GM23338 (cell line): Measurements from ENCODE around the gene CAMTA1. TPM values are rescaled to one million over a fixed set of nuclear protein-coding genes. Genes with fewer than 3 reads are reported as not detected.

Experiments
- ATAC-seq: fragments of 200-7000 bp; cut with Tn5 transposase; 3 replicates; pipeline ENCODE4 v1.9.1; 2020
- DNase-seq: peaks from one replicate; pipeline ENCODE4 v3.0.0-alpha.2; 2015; ENCODE audit warnings: low spot score
- H2AFZ ChIP-seq: fragments of 200-600 bp; sonication (generic); 2 replicates; pipeline ENCODE4 v1.8.0; 2016; ENCODE audit warnings: antibody characterized with exemption, mild to moderate bottlenecking, moderate library complexity
- H3F3A ChIP-seq: fragments of 200-600 bp; sonication (generic); replicated peaks from 2 replicates; pipeline ENCODE4 v1.8.0; 2017; ENCODE audit warnings: antibody characterized with exemption, mixed run types, low read depth
- H3K27ac ChIP-seq: fragments of 200-600 bp; sonication (generic); 2 replicates; pipeline ENCODE4 v1.6.1; 2016; ENCODE audit warnings: low read depth
- H3K27me3 ChIP-seq: fragments of 200-600 bp; sonication (generic); 2 replicates; pipeline ENCODE4 v1.8.0; 2016; ENCODE audit warnings: mild to moderate bottlenecking, mixed run types, moderate library complexity; ENCODE audit not compliant: insufficient read depth
- H3K36me3 ChIP-seq: fragments of 200-600 bp; sonication (generic); 2 replicates; pipeline ENCODE4 v1.8.0; 2016; ENCODE audit warnings: mild to moderate bottlenecking; ENCODE audit not compliant: insufficient read depth
- H3K4me1 ChIP-seq: fragments of 200-600 bp; sonication (generic); 2 replicates; pipeline ENCODE4 v1.8.0; 2016; ENCODE audit warnings: mild to moderate bottlenecking, moderate library complexity; ENCODE audit not compliant: insufficient read depth
- H3K4me2 ChIP-seq: fragments of 200-600 bp; sonication (generic); 2 replicates; pipeline ENCODE4 v1.7.1; 2017; ENCODE audit warnings: mixed run types
- H3K4me3 ChIP-seq: fragments of 200-600 bp; sonication (generic); 2 replicates; pipeline ENCODE4 v1.6.1; 2016; ENCODE audit warnings: mixed run types
- H3K79me2 ChIP-seq: fragments of 200-600 bp; sonication (generic); replicated peaks from 2 replicates; pipeline ENCODE4 v1.8.0; 2017; ENCODE audit warnings: mild to moderate bottlenecking; ENCODE audit not compliant: insufficient read depth
- H3K9me2 ChIP-seq: fragments of 200-600 bp; sonication (generic); 2 replicates; pipeline ENCODE4 v1.8.0; 2017; ENCODE audit not compliant: insufficient read depth
- H4K20me1 ChIP-seq: fragments of 200-600 bp; sonication (generic); replicated peaks from 2 replicates; pipeline ENCODE4 v1.8.0; 2017; ENCODE audit warnings: mild to moderate bottlenecking; ENCODE audit not compliant: insufficient read depth
- H3K27ac Mint-ChIP-seq: 2 replicates; pipeline ENCODE4 v1.8.0; 2020; ENCODE audit warnings: inconsistent platforms, mild to moderate bottlenecking, moderate library complexity, mixed read lengths
- H3K27me3 Mint-ChIP-seq: 3 replicates; pipeline ENCODE4 v1.8.0; 2022; ENCODE audit warnings: low read depth, mild to moderate bottlenecking, moderate library complexity, mixed read lengths, inconsistent platforms; ENCODE audit not compliant: insufficient read depth, poor library complexity
- H3K36me3 Mint-ChIP-seq: 3 replicates; pipeline ENCODE4 v1.8.0; 2021; ENCODE audit warnings: low read depth, mild to moderate bottlenecking, inconsistent platforms, moderate library complexity, mixed read lengths
- H3K4me1 Mint-ChIP-seq: 3 replicates; pipeline ENCODE4 v1.8.0; 2020; ENCODE audit warnings: mild to moderate bottlenecking, inconsistent platforms, mixed read lengths
- H3K4me3 Mint-ChIP-seq: 3 replicates; pipeline ENCODE4 v1.8.0; 2021; ENCODE audit warnings: moderate library complexity, mild to moderate bottlenecking, inconsistent platforms, mixed read lengths
- H3K9me3 Mint-ChIP-seq: 3 replicates; pipeline ENCODE4 v1.8.0; 2020; ENCODE audit warnings: moderate library complexity, mild to moderate bottlenecking, inconsistent platforms, mixed read lengths
- CREB1 ChIP-seq: fragments of 250-450 bp; sonication (Bioruptor Pico); IDR thresholded peaks from 2 replicates; pipeline ENCODE4 v1.5.0; 2020; ENCODE audit warnings: low read depth, mild to moderate bottlenecking, moderate library complexity
- CTCF ChIP-seq, 2 experiments: fragments of 200-600 bp in 1 of 2; sonication (generic) in 1 of 2; conservative IDR thresholded peaks; 2 replicates each; pipeline versions ENCODE4 v1.5.1 to v1.6.1; 2016 to 2017; ENCODE audit warnings: antibody characterized with exemption in 2 of 2, low read depth in 2 of 2, mild to moderate bottlenecking in 2 of 2, moderate library complexity in 1 of 2
- ETS1 ChIP-seq: IDR thresholded peaks from 2 replicates; pipeline ENCODE4 v1.6.1; 2016; ENCODE audit warnings: antibody characterized with exemption
- EZH2 ChIP-seq: fragments of 200-600 bp; sonication (generic); IDR thresholded peaks from one replicate; pipeline ENCODE4 v1.8.0; 2017; ENCODE audit warnings: antibody characterized with exemption, mild to moderate bottlenecking, low read depth; ENCODE audit not compliant: unreplicated experiment
- EZH2phosphoT487 ChIP-seq: fragments of 200-600 bp; sonication (generic); IDR thresholded peaks from one replicate; pipeline ENCODE4 v1.8.1; 2018; ENCODE audit warnings: antibody characterized with exemption; ENCODE audit not compliant: unreplicated experiment
- JUNB ChIP-seq: IDR thresholded peaks from one replicate; pipeline ENCODE4 v1.6.1; 2016; ENCODE audit warnings: antibody characterized with exemption; ENCODE audit not compliant: unreplicated experiment
- NANOG ChIP-seq: IDR thresholded peaks from 2 replicates; pipeline ENCODE4 v1.6.1; 2016; ENCODE audit warnings: antibody characterized with exemption, borderline replicate concordance
- POLR2AphosphoS5 ChIP-seq: IDR thresholded peaks from 2 replicates; pipeline ENCODE4 v1.6.1; 2016; ENCODE audit warnings: antibody characterized with exemption, low read depth
- REST ChIP-seq: IDR thresholded peaks from one replicate; pipeline ENCODE4 v1.6.1; 2018; ENCODE audit warnings: antibody characterized with exemption; ENCODE audit not compliant: unreplicated experiment
- STAT1 ChIP-seq: IDR thresholded peaks from one replicate; pipeline ENCODE4 v1.6.1; 2016; ENCODE audit warnings: antibody characterized with exemption; ENCODE audit not compliant: unreplicated experiment
- ZNF462 ChIP-seq: fragments of 250-450 bp; sonication (Bioruptor Pico); IDR thresholded peaks from 2 replicates; pipeline ENCODE4 v1.5.0; 2020; ENCODE audit warnings: mild to moderate bottlenecking, moderate library complexity
- polyA plus RNA-seq: library from polyadenylated mRNA; unstranded; fragments of >200 nt; fragmentation: Nextera tagmentation; extraction: Ambion mirVana; gene quantifications from 2 replicates; pipeline ENCODE4 v1.2.1, GENCODE V29; 2016
- total RNA-seq: library from RNA; depleted of rRNA; stranded (reverse); fragments of >200 nt; shearing (Covaris generic); gene quantifications from 2 replicates; pipeline ENCODE4 v1.2.3, GENCODE V29; 2014

CAMTA1 gene
- total and polyA plus RNA-seq, 2 experiments from 2014 or later = 115 to 519 TPM

GRCh38 chr1:7642418-7642704 is 857.1 kb downstream of the CAMTA1 start (continued):
- TF ChIP-seq ZNF462 (CRISPR knock-in tag) = no peak
- TF ChIP-seq STAT1 = no peak
- no peak for TF ChIP-seq CREB1 (CRISPR knock-in tag)
- TF ChIP-seq POLR2AphosphoS5 = no peak
- no peak for TF ChIP-seq CTCF (conservative IDR thresholded peaks at IDR 0.05; ENCODE audit: low read depth in 2 of 2)
- no peak for TF ChIP-seq EZH2phosphoT487

GRCh38 chr1:7642781-7643529 is 857.7 kb downstream of the CAMTA1 start:
- Histone ChIP-seq H3K27ac (no peak overlapping the region), H3F3A (no peaks in the 10 kb centered on the region), H2AFZ (no peak overlapping the region), H3K27me3 (no peaks in the 10 kb centered on the region), H3K79me2 (no peaks in the 10 kb centered on the region), H3K4me2 (no peak overlapping the region), H3K4me3 (no peak overlapping the region), H3K9me2 (no peaks in the 10 kb centered on the region), H3K36me3 (no peaks in the 10 kb centered on the region), H3K4me1 (no peaks in the 10 kb centered on the region), H4K20me1 (no peaks in the 10 kb centered on the region)
- DNase-seq (peak; percentile 43), ATAC-seq (no peak)
- Mint-ChIP-seq H3K4me1 (peaks cover 15% of the 10 kb centered on the region), H3K4me3 (no peak overlapping the region), H3K27ac (peak overlapping the region; percentile 48; the same call in 1 of the 2 replicates), H3K36me3 (no peaks in the 10 kb centered on the region; the same call in 2 of the 3 replicates), H3K27me3 (peaks cover 5% of the 10 kb centered on the region), H3K9me3 (no peaks in the 10 kb centered on the region; the same call in 2 of the 3 replicates)
- no peak for TF ChIP-seq REST
- no peak for TF ChIP-seq EZH2
- no peak for TF ChIP-seq NANOG
- no peak for TF ChIP-seq JUNB
- no peak for TF ChIP-seq ETS1
